K562 (cell line): Measurements from ENCODE around the gene CENPH. TPM values are rescaled to one million over a fixed set of nuclear protein-coding genes. Genes with fewer than 3 reads are reported as not detected.

Source experiments
- BRD4 ChIP-seq: fragments of 200-600 bp; sonication (generic); IDR thresholded peaks from 2 replicates; pipeline ENCODE4 v1.6.1; 2017; ENCODE audit warnings: inconsistent platforms
- CREB1 ChIP-seq, 2 experiments: sonication (generic) in 1 of 2; formaldehyde crosslinking in 1 of 2; IDR thresholded peaks; 2 replicates each; pipeline versions ENCODE4 v1.6.1 to v1.8.0; 2012 to 2022; ENCODE audit warnings: inconsistent platforms in 1 of 2, mild to moderate bottlenecking in 1 of 2, missing genetic modification reagents in 1 of 2, moderate library complexity in 1 of 2
- DIDO1 ChIP-seq: fragments of 450-650 bp; IDR thresholded peaks from 2 replicates; pipeline ENCODE4 v1.6.1; 2016; ENCODE audit warnings: low read depth, missing biosample characterization, missing genetic modification characterization
- EWSR1 ChIP-seq: fragments of 450-650 bp; IDR thresholded peaks from 2 replicates; pipeline ENCODE4 v1.6.1; 2018; ENCODE audit warnings: borderline replicate concordance, mild to moderate bottlenecking, low read depth, moderate library complexity; ENCODE audit not compliant: partially characterized antibody
- FOS ChIP-seq: IDR thresholded peaks from 3 replicates; pipeline ENCODE4 v1.6.1; 2011; ENCODE audit not compliant: insufficient read length; ENCODE audit errors: extremely low read depth
- HNRNPH1 ChIP-seq: fragments of 200-400 bp; formaldehyde crosslinking; optimal IDR thresholded peaks from 2 replicates; pipeline ENCODE3; 2017; ENCODE audit warnings: low read depth, mild to moderate bottlenecking, low read length, moderate library complexity
- NFE2 ChIP-seq: IDR thresholded peaks from 2 replicates; pipeline ENCODE4 v1.6.1; 2014; ENCODE audit warnings: antibody characterized with exemption, low read depth
- PHF20 ChIP-seq: fragments of 450-650 bp; IDR thresholded peaks from 2 replicates; pipeline ENCODE4 v1.6.1; 2018; ENCODE audit not compliant: partially characterized antibody
- POLR3A ChIP-seq: IDR thresholded peaks from 2 replicates; pipeline ENCODE4 v1.6.1; 2011; ENCODE audit warnings: borderline replicate concordance, mild to moderate bottlenecking, moderate library complexity; ENCODE audit not compliant: insufficient read length, insufficient read depth; ENCODE audit errors: extremely low read depth
- RBM25 ChIP-seq: fragments of 200-400 bp; formaldehyde crosslinking; IDR thresholded peaks from 2 replicates; pipeline ENCODE4 v1.6.1; 2018; ENCODE audit warnings: low read length, low read depth, moderate library complexity; ENCODE audit not compliant: severe bottlenecking
- ZNF134 ChIP-seq: fragments of 250-450 bp; sonication (Bioruptor Pico); conservative IDR thresholded peaks from 2 replicates; pipeline ENCODE4 v1.4.0; 2020
- polyA plus RNA-seq, 8 experiments: library from polyadenylated mRNA; depleted of rRNA in 4 of 8; stranded (reverse) in 5 of 8; unstranded in 3 of 8; fragments of >200 nt; fragmentation: Nextera tagmentation in 2 of 8; fragmentation: Illumina TruSeq in 1 of 8; extraction: Ambion mirVana in 2 of 8; extraction: Trizol in 1 of 8; gene quantifications; 2 replicates each; pipeline versions ENCODE4 v1.2.1 to v1.2.3, GENCODE V29; 2011 to 2014; ENCODE audit warnings: inconsistent platforms in 1 of 8, missing spikeins in 1 of 8
- total RNA-seq, 7 experiments: library from RNA; depleted of rRNA in 6 of 7; stranded (reverse); fragments of >200 nt in 6 of 7; fragmentation: Illumina TruSeq in 2 of 7; extraction: Trizol in 2 of 7; gene quantifications; 2 replicates each; pipeline versions ENCODE4 v1.2.1 to v1.2.3, GENCODE V29; 2011 to 2021; ENCODE audit warnings: low replicate concordance in 1 of 7
- TF ChIP-seq, protein P1 (sequence below), 2 experiments: fragments of 450-650 bp; formaldehyde crosslinking in 1 of 2; IDR thresholded peaks; 2 replicates each; pipeline versions ENCODE4 v1.4.0 to v1.6.1; 2014 to 2020; ENCODE audit warnings: mild to moderate bottlenecking in 2 of 2, borderline replicate concordance in 1 of 2, low read depth in 1 of 2
- TF ChIP-seq, protein P2 (sequence below): sonication (generic); formaldehyde crosslinking; IDR thresholded peaks from 2 replicates; pipeline ENCODE4 v1.4.0; 2020; ENCODE audit warnings: mild to moderate bottlenecking, missing genetic modification reagents
- TF ChIP-seq, protein P3 (sequence below): sonication (generic); formaldehyde crosslinking; IDR thresholded peaks from 2 replicates; pipeline ENCODE4 v1.8.1; 2023; ENCODE audit warnings: mild to moderate bottlenecking, missing genetic modification reagents
- TF ChIP-seq, protein P4 (sequence below): sonication (generic); formaldehyde crosslinking; IDR thresholded peaks from 2 replicates; pipeline ENCODE4 v1.8.0; 2022; ENCODE audit warnings: mild to moderate bottlenecking, missing genetic modification reagents

Gene CENPH
- total and polyA plus RNA-seq, 9 of the 15 experiments (the other 6 are each of a cell fraction or from before 2014, with no cell fraction given): 10.5 to 124 (median 74.9) TPM

DNA sequence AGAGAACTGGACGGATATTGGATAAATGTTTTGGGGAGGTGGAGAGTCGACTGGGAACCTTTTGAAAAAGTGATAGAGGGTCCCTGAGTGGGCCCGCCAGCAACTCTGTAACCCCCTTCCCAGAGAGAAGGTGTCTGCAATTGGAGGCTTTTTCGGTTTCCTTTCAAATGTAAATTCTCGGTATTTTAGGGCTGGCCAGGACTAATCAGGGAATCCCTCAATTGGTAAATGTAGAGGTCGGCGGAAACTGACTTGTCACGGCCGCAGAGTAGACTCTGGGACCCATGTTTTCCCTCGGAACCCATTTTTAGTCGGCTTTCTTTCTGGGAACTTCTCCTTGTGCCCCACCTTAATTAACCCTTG, 21.9 kb upstream of the CENPH start (continued):
- TF ChIP-seq, protein P1, sequence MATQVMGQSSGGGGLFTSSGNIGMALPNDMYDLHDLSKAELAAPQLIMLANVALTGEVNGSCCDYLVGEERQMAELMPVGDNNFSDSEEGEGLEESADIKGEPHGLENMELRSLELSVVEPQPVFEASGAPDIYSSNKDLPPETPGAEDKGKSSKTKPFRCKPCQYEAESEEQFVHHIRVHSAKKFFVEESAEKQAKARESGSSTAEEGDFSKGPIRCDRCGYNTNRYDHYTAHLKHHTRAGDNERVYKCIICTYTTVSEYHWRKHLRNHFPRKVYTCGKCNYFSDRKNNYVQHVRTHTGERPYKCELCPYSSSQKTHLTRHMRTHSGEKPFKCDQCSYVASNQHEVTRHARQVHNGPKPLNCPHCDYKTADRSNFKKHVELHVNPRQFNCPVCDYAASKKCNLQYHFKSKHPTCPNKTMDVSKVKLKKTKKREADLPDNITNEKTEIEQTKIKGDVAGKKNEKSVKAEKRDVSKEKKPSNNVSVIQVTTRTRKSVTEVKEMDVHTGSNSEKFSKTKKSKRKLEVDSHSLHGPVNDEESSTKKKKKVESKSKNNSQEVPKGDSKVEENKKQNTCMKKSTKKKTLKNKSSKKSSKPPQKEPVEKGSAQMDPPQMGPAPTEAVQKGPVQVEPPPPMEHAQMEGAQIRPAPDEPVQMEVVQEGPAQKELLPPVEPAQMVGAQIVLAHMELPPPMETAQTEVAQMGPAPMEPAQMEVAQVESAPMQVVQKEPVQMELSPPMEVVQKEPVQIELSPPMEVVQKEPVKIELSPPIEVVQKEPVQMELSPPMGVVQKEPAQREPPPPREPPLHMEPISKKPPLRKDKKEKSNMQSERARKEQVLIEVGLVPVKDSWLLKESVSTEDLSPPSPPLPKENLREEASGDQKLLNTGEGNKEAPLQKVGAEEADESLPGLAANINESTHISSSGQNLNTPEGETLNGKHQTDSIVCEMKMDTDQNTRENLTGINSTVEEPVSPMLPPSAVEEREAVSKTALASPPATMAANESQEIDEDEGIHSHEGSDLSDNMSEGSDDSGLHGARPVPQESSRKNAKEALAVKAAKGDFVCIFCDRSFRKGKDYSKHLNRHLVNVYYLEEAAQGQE (IDR thresholded peaks at IDR 0.05; ENCODE audit: borderline replicate concordance): no peak
- TF ChIP-seq, protein P1 (CRISPR knock-in tag; IDR thresholded peaks at IDR 0.05; ENCODE audit: low read depth): no peak
- TF ChIP-seq HNRNPH1 (no peak), NFE2 (0 out of 2 replicates have a peak, but pooled peaks have one; percentile 12), DIDO1 (no peak), POLR3A (no peak), EWSR1 (no peak), BRD4 (peak; percentile 91), ZNF134 (CRISPR knock-in tag) (0 out of 2 replicates have a peak, but pooled peaks have one; percentile 20), CREB1 (IDR thresholded peaks at IDR 0.05) (no peak), CREB1 (CRISPR knock-in tag; IDR thresholded peaks at IDR 0.05) (no peak), FOS (no peak), PHF20 (no peak), RBM25 (no peak)
- TF ChIP-seq, protein P2, sequence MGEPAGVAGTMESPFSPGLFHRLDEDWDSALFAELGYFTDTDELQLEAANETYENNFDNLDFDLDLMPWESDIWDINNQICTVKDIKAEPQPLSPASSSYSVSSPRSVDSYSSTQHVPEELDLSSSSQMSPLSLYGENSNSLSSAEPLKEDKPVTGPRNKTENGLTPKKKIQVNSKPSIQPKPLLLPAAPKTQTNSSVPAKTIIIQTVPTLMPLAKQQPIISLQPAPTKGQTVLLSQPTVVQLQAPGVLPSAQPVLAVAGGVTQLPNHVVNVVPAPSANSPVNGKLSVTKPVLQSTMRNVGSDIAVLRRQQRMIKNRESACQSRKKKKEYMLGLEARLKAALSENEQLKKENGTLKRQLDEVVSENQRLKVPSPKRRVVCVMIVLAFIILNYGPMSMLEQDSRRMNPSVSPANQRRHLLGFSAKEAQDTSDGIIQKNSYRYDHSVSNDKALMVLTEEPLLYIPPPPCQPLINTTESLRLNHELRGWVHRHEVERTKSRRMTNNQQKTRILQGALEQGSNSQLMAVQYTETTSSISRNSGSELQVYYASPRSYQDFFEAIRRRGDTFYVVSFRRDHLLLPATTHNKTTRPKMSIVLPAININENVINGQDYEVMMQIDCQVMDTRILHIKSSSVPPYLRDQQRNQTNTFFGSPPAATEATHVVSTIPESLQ (CRISPR knock-in tag): peak; percentile 79; the same call in 1 of the 2 replicates
- TF ChIP-seq, protein P3, sequence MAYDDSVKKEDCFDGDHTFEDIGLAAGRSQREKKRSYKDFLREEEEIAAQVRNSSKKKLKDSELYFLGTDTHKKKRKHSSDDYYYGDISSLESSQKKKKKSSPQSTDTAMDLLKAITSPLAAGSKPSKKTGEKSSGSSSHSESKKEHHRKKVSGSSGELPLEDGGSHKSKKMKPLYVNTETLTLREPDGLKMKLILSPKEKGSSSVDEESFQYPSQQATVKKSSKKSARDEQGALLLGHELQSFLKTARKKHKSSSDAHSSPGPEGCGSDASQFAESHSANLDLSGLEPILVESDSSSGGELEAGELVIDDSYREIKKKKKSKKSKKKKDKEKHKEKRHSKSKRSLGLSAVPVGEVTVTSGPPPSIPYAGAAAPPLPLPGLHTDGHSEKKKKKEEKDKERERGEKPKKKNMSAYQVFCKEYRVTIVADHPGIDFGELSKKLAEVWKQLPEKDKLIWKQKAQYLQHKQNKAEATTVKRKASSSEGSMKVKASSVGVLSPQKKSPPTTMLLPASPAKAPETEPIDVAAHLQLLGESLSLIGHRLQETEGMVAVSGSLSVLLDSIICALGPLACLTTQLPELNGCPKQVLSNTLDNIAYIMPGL: 0 out of 2 replicates have a peak, but pooled peaks have one; percentile 23
- TF ChIP-seq, protein P4, sequence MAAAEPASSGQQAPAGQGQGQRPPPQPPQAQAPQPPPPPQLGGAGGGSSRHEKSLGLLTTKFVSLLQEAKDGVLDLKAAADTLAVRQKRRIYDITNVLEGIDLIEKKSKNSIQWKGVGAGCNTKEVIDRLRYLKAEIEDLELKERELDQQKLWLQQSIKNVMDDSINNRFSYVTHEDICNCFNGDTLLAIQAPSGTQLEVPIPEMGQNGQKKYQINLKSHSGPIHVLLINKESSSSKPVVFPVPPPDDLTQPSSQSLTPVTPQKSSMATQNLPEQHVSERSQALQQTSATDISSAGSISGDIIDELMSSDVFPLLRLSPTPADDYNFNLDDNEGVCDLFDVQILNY (CRISPR knock-in tag): no peak
